ENCODE data around the gene VANGL1.

Gene VANGL1

DNA sequence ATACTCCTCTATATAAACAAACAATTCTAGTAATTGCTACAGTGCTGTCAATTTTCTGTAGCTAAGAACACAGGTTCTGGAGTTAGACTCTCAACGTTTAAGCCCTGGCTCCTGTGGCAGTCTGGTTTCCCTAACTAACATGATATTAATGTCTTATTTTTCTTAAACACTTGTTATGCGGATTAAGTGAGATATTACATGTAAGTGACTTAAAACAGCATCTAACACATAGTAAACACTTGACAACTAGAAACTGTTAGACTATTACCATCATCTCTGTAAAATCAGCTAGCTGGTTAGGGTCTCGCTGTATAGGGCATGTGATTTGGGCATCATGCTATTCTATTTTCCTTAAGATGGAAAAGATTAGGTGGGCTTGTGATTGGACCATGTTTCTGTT, 2.3 kb downstream of the VANGL1 start:
- DNase-seq (ENCODE audit: low read depth) = no peak

DNA sequence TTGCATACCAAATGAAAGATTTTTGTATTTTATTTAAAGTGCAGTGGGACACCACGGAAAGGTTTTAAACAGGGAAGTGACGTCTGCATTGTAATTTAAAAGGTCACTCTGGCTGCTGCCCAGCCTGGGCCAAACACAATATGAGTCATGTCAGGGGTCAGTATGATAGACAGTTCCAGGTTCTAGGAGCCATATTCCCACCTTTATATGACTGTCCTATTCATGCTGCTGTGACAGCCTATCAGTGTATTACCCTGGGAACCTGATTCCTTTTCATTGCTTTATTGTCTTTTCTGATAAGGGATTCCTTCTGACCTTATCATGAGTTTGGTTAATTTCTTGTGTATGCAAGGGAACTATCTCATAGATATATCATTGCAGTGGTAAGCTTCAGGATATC, 5.3 kb downstream of the VANGL1 start:
- no peak for DNase-seq (ENCODE audit: low read depth)

DNA sequence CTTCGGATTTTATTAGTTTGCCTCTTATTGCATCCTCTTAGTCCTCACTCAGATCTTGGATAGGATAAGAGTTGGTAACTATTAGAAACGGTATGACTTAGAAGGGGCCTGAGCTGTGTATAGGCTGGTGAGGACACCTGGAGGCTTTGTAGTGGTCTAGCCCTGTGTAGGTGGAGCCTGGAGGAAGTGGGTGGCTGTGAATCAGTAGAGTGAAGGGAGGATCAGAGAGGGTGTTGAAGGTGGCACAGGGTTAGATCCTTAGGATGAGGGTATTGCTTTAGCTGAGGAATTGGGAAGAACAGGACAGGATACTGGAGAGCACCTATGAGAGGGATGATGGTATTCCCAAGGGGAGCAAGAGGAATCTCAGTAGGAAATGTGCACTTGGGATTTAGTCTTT, 5.7 kb downstream of the VANGL1 start:
- DNase-seq (ENCODE audit: low read depth) = no peak

DNA sequence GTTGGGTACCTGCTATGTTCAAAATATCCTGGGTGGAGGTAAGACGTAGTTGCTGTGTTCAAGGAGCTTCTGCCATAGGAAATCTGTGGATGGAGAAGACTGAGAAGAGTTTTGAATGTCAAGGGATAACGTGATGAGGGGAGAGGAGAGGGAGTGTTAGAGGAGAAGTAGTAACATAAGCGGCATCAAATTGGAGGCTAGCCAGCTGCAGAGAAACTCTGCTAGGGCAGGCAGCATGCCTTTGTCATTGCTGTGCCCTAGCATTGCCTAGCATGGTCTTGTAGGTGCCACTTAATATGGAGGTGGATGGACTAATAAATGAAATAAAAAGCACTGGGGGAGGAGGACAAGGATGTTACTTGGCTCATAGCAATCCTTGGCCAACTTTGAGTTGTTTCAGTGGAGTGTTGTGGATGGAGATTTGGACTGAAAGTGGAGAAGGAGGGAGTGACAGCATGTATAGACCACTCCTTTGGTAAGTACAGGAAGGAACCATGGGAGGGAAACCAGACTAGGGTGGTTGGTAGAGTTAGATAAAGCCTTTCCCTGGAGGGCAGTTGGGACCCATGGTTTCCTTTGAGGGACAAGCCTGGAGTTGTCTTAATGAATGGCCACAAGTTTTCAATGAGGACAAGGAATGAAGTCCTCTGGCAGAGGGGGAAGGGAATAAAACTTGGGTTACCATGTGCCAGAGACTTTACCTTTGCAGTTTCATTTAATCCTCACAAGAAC, 6.3 kb downstream of the VANGL1 start:
- no peak for DNase-seq (ENCODE audit: low read depth)

DNA sequence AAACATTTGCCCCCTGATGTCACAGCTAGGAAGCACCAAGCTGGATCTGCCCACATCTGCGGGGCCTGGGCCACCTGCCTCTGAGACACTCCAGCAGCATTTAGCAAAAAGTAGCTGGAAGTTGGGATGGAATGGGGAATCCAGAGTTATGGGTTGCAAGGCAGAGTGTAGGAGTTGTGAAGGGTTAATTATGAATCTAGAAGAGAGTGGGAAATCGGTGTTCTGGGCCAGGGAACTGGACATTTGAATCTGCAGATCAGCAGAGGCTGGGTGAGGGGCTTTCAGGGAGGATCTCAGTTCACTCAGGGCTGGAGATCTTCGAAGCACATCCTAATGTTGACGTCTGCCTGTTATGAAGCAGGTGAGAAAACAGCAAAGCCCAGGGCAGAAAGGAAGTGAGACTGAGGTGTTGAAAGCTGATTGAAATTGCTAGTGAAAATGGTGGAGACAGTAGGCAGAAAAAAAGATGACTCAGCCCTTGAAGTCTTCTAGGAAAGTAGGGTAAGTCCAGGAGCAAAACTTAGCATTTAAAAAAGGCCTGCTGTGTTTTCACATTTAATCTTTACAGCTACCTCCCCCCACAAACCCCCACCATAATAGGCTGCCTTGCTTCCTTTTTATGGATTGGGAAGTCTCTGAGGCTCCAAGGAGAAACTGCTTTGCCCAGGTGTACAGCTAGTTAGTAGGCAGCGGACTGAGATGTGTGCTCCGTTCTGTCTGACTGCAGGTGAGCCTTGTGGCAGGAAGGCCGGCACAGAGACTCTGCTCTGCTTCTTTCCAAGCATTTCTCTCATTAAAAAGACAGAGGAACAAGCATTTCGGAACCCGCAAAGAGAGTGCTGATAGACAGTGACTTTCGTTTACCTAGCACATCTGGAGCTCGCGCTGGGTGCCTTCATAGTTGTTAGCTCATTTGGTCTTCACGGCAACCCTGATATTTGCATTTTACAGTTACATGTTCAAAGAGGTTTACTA, 7.2 kb downstream of the VANGL1 start:
- no peak for DNase-seq (ENCODE audit: low read depth)

DNA sequence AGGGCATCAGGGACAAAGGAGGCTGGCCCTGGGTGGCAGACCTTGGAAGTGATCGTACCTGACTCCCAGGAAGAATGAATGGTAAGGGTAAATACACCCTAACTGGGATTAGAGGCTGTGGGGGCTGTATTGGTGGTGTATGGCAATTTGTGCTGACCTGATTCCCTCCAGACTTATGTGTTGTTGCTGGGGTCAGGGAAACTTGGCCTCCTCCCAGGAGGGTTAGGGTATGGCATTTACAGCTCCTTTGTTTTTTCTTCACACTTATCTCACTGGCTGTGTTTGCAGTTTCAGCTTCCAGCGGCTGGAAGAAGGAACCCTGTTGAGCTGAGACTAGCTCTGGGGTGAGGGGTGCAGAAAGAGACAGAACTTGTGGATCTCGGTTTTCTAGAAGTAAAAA, 8.2 kb downstream of the VANGL1 start:
- no peak for DNase-seq (ENCODE audit: low read depth)

DNA sequence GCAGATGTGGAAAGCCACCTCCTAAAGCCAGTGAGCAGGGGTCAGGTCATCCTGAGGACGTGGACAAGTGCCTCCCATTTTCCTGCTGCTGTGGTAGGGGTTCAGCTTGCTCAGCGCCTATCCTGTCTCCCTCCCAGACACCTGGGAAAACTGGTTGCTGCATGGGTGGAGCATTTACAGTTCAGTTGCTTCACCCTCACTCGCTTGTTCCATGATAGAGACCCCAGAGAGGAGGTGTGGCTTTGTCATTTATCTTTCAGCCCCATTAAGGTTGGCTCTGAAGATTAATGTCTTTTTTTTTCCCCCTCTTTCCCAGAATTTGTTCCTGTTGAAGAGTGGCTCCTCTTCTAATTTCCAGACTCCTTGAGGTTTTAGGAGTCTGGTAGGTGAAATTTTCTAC, 9.2 kb downstream of the VANGL1 start:
- DNase-seq (ENCODE audit: low read depth) = no peak

DNA sequence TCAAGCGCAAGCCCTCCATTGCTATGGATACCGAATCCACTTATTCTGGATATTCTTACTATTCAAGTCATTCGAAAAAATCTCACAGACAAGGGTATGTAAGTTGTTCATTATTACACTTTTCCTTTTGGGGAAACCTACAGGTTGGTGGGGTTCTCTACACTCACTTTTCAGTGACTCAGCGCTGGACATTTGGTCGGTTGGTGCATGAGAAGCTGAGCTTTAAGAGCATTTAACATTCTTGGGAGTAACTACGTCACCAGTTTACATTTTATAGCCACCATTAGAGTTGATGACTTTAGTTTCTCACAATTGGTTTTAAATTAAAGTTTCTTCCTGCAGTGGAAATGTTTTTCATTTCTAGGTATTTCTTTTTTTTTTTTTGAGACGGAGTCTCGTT, 9.6 kb downstream of the VANGL1 start:
- no peak for DNase-seq (ENCODE audit: low read depth)

DNA sequence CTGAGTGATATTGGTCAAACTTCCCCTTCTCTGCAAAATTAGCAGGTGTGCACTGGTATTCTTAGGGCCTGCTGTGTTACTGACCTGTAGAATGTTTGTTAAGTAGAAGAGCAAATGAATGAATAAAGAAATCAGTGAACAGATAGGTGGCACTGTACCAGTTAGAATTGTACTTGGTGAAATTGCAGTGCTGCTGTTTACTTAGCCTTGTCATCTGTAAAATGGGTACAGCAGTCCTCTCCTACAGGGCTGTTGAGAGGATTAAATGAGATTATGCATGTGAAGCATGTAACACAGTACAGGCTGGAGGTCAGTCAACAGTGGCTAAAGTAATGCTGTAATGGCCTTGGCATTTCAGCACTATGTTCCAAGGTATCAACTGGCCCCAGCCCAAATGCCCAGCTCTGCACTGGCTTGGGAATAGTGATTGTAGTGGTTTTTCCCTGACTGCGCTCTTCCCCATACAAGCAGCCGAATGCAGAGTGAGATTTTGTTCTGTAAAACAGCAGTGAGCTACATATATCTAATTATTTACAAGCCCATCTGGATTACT, 10.5 kb downstream of the VANGL1 start:
- no peak for DNase-seq (ENCODE audit: low read depth)

DNA sequence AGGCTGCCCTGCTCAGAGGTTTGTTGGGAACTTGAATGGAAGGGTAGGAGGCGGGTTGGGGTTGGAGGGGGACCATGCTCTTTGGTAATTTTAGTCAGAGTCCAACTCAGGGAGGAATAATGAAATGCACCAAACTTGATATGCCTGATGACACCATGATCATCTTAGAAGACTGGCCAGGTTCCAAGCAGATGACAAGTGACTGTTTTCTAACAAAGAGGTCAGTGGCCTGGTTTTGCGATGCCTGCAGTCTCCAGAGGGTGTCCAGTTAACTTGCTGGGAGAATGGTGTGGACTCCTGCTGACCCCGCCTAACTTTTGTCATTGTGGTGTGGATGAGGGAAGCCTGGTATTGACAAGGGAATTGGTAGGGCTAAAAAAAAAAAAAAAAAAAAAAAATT, 12.4 kb downstream of the VANGL1 start:
- DNase-seq (ENCODE audit: low read depth) = no peak

DNA sequence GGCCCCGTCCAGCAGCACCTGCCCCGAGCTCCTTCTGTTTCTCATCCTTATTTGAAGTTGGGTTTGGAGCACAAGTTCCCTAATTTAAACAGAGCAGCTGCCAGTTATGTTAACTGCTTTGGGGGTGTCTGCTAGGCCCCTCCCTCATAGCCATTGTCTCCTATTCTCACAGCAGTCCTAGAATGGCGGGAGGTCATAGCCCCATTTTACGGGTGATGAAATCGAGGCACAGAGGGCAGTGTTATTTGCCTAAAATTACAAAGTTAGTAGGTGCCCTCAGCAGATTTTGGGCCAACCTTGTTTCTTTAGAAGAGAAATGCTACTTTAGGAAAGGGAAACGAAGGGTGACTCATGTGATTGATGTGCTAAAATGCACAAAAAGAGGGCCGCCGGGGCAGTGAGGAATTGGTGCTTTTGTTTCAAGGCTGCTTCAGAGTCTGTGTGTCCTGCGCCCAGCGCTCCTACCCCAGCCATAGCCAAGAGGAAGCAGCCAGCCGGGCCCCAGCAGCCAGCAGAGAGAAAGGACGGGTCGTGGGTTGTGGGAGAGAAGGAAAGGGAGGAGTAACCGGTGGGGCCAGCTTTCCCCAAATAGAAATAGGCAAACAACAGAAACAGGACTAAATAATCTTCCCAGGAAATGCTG, 13.0 kb downstream of the VANGL1 start:
- no peak for DNase-seq (ENCODE audit: low read depth)

DNA sequence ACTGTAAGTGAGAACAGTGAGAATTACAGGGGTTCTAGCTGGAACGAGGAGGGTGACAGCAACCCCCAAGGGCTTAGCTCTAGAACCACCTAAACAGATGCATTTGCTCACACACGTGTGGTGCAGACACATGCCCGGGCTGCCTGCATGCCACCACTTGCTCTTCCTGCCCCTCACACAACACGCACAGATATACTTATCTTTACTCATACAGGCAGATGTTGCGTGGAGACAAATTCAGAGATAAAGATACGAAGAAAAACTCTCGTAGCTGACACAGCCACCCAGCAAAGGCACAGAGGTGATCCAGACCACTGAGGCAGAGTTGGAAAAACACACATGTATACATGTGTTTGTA, 13.5 kb downstream of the VANGL1 start:
- DNase-seq (ENCODE audit: low read depth) = no peak

DNA sequence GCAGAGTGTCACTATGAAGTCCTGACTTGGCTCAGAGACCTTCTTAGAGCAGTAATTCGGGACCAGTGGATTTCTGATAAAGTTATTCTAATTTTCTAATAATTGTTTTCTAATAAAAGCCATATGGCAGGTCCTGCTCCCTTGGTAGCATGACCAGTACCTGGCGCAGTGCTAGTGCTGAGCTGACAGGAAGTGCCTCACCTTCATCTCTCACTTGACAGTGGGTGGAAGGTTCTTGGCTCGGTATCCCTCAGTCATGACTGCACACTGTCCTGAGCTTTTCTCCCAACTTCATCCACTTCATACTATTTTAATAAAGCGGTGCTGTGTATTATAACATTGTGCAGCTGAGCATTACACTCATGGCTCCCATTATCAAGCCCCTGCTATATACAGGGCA, 14.1 kb downstream of the VANGL1 start:
- DNase-seq (ENCODE audit: low read depth) = no peak

DNA sequence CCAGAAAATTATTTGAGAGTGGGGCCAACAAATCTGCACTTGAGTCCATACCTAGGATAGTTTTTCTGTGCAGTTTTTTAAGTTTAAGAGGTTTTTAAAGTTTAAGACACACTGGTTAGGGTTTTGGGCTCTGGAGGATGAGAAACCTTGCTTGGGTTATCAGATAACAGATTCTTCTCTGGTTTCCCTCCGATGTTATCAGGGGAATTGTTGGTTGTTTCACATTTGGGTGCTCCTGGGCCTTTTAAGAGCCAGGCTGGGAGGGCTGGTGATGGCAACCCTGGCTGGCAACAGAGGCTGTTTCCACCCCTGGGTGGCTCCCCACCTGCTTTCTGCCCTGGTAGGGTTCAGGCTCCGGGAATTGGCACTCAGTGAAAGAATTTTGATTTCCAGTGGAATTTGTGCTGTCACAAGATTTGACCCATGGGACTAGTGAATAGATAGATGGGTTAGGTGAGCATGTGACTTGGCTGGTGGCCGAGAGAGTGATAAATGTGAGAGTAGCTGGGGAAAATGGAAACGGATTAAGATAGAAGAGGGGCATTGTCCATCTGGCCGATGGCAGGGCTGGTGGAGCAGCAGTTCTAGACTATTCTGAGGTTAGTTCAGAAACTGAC, 14.8 kb downstream of the VANGL1 start:
- DNase-seq (ENCODE audit: low read depth) = no peak

DNA sequence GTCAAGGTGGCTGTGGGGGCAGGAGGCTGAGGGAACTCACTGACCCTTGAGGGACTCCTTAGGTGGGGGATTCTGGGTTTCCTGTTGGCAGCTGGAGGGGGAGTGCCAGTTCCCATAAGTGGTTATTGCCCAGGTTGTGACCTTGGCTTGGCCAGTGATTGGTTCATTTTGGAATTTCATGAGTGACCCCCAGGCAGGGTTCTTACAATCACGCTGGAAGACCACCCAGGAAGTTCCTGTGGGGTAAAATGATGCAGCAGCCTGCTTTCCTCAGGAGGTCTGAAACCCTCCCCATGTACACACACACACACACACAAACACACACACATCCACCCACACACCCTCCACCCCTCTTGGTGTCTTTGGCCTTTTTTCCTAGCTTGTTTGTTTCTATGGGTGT, 16.9 kb downstream of the VANGL1 start:
- no peak for DNase-seq (ENCODE audit: low read depth)

DNA sequence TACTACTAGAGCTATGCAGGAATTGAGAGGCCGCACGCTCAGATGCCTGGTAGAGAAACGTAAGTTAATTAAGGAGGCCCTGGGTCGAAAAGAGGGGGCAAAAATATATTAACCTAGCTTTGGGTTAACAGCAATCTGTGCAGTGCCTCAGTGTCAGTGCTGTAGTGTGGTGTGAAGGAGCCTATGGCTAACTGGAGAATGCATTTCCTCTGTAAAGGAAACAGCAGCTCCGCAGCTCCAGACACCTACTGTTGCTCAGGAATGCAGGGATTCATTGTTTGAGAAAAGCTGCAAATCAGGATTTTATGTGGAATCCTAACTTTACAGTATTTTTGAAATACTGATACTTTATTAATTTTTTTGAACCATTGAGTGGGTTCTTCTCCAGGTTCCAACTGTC, 18.4 kb downstream of the VANGL1 start:
- no peak for DNase-seq (ENCODE audit: low read depth)

DNA sequence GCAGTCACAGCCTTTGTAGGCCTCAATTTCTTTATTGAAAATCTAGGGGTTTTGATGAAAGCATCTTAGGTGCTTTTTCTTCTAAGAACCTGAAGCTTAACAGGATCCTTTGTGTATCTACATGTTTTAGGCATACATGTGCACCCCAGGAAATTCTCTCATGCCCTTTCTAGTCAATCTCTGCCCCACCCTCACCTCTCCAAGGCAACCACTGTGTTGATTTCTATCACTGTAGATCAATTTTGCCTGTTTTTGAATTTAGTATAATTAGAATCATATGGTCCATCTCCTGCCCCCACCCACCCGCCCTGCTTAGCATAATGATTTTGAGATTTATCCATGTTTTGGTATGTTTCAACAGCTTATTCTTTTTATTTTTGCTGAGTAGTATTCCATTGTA, 19.4 kb downstream of the VANGL1 start:
- no peak for DNase-seq (ENCODE audit: low read depth)

DNA sequence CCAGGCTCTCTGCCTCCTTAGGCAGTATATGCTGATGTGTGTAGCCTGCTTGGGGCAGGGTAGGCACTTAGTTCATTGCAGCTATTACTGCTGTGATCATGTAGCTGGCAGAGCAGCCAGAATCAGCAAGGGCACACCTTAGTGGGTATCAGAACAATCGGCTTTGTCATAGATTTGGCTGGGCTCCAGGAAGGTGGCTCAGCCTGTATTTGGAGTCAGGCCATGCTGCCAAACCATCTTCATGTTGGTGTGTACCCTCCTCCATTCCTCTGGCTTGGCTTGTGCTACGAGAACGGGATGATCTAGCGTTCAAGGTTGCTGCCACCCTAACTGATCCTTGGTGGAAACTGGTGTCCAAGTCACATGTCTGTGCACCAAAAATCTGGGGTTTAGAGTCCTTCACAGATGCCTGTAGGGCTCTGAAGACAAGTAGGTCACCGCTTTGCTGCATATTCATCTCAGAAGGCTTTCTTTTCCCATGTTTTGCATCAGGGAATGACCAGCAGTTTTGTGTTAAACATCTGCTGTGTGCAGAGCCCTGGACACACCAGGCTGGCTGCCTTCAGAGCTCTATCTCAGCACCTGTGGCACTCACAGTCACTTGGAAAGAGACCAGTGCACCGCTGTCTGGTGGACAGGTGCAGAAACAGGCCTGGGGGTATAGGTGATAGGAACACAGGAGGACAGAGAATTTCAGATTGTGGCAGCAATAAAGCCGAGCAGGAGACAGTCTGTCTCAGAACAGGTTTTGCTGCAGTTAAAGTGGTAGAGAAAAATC, 23.7 kb downstream of the VANGL1 start:
- DNase-seq (ENCODE audit: low read depth) = no peak

DNA sequence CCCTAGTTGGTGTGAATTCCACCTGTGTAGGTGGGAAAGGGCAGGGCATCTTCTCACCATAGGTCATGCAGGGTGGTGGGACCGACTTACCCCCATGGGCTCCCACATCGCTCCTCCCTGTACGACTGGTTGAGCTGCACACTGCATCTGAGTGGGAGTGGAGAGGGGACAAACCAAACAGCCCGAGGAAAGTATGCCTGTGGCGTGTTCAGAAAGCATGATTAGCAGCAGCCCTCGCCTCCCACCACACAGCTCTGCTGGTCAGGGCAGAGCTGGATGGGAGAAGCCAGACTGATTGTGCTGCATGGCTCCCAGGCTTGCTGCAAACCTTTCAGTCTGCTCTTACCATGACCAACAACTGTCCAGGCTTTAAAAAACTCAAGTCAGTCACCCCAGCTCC, 24.4 kb downstream of the VANGL1 start:
- no peak for DNase-seq (ENCODE audit: low read depth)

DNA sequence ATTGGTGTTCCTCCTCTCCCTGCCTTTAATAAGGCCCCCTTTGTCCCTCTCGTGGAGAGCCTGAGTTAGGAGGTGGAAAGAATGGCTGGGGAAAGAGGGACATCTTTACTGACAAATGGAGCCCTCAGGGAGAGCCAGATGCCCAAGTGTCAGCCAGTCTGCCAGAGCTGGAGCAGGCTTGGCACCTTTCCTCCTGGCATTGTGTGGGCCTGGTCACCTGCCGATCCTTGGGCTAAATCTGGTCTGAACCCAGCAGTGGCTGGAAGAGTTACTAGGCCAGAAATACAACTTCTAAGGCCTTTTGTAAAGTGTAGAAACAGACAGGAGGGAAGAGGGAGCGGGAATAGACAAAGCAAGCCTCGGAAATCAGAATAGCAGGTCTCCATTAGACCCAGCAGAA, 24.9 kb downstream of the VANGL1 start:
- DNase-seq (ENCODE audit: low read depth) = no peak

DNA sequence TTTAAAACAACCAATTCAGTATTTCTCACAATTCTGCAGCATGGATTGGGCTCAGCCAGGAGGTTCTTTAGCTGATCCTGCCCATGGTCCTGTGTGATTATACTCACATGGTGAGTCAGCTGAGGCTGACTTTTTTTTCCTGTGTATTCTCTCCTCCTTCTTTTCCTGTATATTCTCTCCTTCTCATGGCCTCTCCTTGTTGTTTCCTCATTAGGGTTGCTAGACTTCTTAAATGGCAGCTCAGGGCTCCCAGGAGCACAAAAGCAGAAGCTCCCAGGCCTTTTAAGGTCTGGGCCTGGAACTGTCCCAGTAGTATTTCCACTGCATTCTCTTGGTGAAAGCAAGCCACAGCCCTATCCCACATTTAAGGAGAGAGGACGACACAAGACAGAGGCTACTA, 26.8 kb downstream of the VANGL1 start:
- DNase-seq (ENCODE audit: low read depth) = no peak

Measured in HS-27A (cell line).